ENCODE results near the gene GSTCD. TPM values are rescaled to one million over a fixed set of nuclear protein-coding genes. Genes with fewer than 3 reads are reported as not detected.

Gene GSTCD
- total RNA-seq, 1 experiment from 2014 or later, result 22.5 TPM

DNA sequence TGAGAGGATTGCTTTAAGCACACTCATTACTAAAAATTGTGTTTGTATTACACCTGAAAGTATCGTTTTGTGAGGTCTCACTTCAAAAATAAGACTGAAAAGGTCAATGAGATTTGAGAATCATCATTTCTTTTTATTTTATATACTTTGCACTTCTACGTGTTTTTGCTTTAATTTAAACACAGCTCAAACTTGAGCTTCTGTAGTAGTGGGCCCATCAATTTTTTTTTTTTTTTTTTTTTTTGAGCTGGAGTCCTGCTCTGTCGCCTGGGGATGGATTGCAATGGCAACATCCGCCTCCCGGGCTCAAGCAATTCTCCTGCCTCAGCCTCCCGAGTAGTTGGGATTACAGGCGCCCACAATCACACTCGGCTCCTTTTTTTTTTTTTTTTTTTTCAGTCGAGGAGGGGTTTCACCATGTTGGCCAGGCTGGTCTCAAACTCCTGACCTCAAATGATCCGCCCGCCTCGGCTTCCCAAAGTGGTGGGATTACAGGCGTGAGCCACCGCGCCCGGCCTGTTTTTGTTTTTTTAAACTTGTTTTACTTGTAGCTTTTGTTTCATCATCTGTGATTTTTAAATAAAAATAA, 1.5 kb downstream of the GSTCD start:
- intact Hi-C loops (cut with micrococcal nuclease), result no loop called here
- Histone ChIP-seq H3K27me3 (ENCODE audit: insufficient read depth, low read length) (no peaks in the 10 kb centered on the region), H3K4me2 (ENCODE audit: low read length) (peak overlapping the region; percentile 72), H3K36me3 (ENCODE audit: control insufficient read depth in 1 of 2, insufficient read depth in 2 of 2, low read length in 2 of 2) (no peaks in the 10 kb centered on the region), H3K27ac (ENCODE audit: low read depth, low read length) (no peak overlapping the region), H3K4me1 (ENCODE audit: control insufficient read depth in 1 of 2, insufficient read depth in 2 of 2, low read length in 2 of 2) (peaks cover 0 to 14% of the 10 kb centered on the region in 2 experiments; a peak in 3 of 4 replicates), H3K4me3 (replicated peaks in 1 of 2; ENCODE audit: low read depth in 1 of 2, low read length in 2 of 2) (peak overlapping the region; percentile 77 to 82), H3K9ac (ENCODE audit: low read length) (peak overlapping the region; percentile 88), H2AFZ (ENCODE audit: low read depth, low read length, poor library complexity, severe bottlenecking) (no peak overlapping the region), H3K9me3 (ENCODE audit: control insufficient read depth in 1 of 2, insufficient read depth in 1 of 2, low read depth in 1 of 2, low read length in 2 of 2) (no peaks in the 10 kb centered on the region), H3K79me2 (ENCODE audit: insufficient read depth, low read length) (peaks cover 81% of the 10 kb centered on the region), H3K9me2 (ENCODE audit: insufficient read depth) (no peaks in the 10 kb centered on the region), H4K20me1 (ENCODE audit: insufficient read depth) (no peaks in the 10 kb centered on the region)
- ChIA-PET RAD21 (ENCODE audit: low non-redundant PET in 1 of 2, low total read pairs in 2 of 2, uncharacterized antibody in 2 of 2, unreplicated experiment in 2 of 2) (interaction anchor here in 1 of 2 experiments (0.6 kb wide), 1 partner anchor 248 kb away, joined by 3 read pairs; no protein-coding TSS in a partner anchor), POLR2A (no interaction called here), CTCF (no interaction called here)
- BruUV-seq (replicated peaks), result no TSS peak
- TF ChIP-seq MAX (IDR thresholded peaks at IDR 0.05), result no peak
- no peak for TF ChIP-seq EZH2 (IDR thresholded peaks at IDR 0.05)
- TF ChIP-seq ELF1 (IDR thresholded peaks at IDR 0.05; ENCODE audit: borderline replicate concordance, low read depth), result no peak
- TF ChIP-seq CTCF (IDR thresholded peaks at IDR 0.05 in 2 of 3, conservative IDR thresholded peaks at IDR 0.05 in 1 of 3; ENCODE audit: borderline replicate concordance in 1 of 3, insufficient read depth in 1 of 3, low read depth in 2 of 3, low read length in 2 of 3), result no peak
- TF ChIP-seq REST (IDR thresholded peaks at IDR 0.05; ENCODE audit: low read depth), result no peak
- no peak for TF ChIP-seq YY1 (IDR thresholded peaks at IDR 0.05; ENCODE audit: extremely low read depth, insufficient replicate concordance, low read depth, low read length)
- TF ChIP-seq JUND (IDR thresholded peaks at IDR 0.05), result no peak
- no peak for TF ChIP-seq TCF7L2 (IDR thresholded peaks at IDR 0.05; ENCODE audit: borderline replicate concordance, extremely low read depth, insufficient read depth, insufficient read length)
- TF ChIP-seq CBX3 (IDR thresholded peaks at IDR 0.05; ENCODE audit: low read depth), result no peak
- TF ChIP-seq POLR2AphosphoS5 (IDR thresholded peaks at IDR 0.05; ENCODE audit: low read depth, low read length), result no peak
- no peak for TF ChIP-seq SIN3A (IDR thresholded peaks at IDR 0.05; ENCODE audit: low read depth)
- TF ChIP-seq, protein P1, sequence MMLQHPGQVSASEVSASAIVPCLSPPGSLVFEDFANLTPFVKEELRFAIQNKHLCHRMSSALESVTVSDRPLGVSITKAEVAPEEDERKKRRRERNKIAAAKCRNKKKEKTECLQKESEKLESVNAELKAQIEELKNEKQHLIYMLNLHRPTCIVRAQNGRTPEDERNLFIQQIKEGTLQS (IDR thresholded peaks at IDR 0.05), result no peak
- no peak for TF ChIP-seq FOSL1 (IDR thresholded peaks at IDR 0.05; ENCODE audit: low read depth)
- ATAC-seq, result no peak
- no peak for DNase-seq (ENCODE audit: low read depth, low spot score)

Data from HCT116 (cell line).